Adrenal gland (tissue), 5 donors: ENCODE measurements around the gene CHRM5.

ENCODE experiments used
- CTCF ChIP-seq, 6 experiments: fragments of 450-650 bp in 4 of 6; fragments of 200-600 bp in 2 of 6; sonication (generic) in 1 of 6; IDR thresholded peaks; 1 replicate in 5 of 6; 2 replicates in 1 of 6; pipeline versions ENCODE4 v1.5.1 to v1.8.0; 2016 to 2021; ENCODE audit warnings: antibody characterized with exemption in 6 of 6, mild to moderate bottlenecking in 2 of 6, moderate library complexity in 1 of 6
- POLR2A ChIP-seq, 2 donors: fragments of 450-650 bp; IDR thresholded peaks; one replicate each; pipeline ENCODE4 v1.6.1; 2017; ENCODE audit warnings: antibody characterized with exemption in 2 of 2, mild to moderate bottlenecking in 2 of 2, moderate library complexity in 1 of 2
- donor health status: DM: no; HTN: no; CAD: no.

DNA sequence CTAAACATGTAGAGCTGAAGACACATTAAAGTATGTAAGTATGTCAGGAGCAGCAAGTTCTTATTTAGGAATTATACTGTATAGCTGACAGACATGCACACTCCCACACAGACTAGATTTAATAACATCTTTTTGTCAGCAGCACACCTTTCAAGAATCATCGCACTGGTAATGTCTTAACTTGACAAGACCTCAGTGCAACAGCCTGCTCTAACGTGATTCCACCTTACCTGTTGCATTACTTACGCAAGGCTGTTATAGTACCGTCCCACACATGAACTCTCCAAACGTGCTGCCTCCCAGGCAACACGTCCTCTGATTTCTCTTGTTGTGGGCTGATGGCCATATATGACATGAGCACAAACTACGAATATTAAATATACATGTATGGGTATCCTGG is 11.9 kb downstream of the CHRM5 start:
- no peak for TF ChIP-seq POLR2A (IDR thresholded peaks at IDR 0.05)
- no peak for TF ChIP-seq CTCF (IDR thresholded peaks at IDR 0.05)
